Stimulated activated CD8-positive, alpha-beta memory T cell treated with anti-CD3 and anti-CD28 coated beads, Interleukin-12 subunit alpha, Interleukin-12 subunit beta, amount 100 ng/mL, for 24 hours (primary cell): Measurements from ENCODE around the gene SAMD9L.
A peak's percentile ranks its signal among the peaks of the same experiment; 100 is the strongest.
"Not testable (repeated sequence)": the region's sequence is repeated elsewhere in the genome, so short reads cannot be mapped to it uniquely, and the experiment has no call there.

Source experiments
- DNase-seq: peaks from one replicate; pipeline ENCODE4 v3.0.0-alpha.2; 2020; ENCODE audit errors: extremely low read depth

SAMD9L gene

GRCh38 chr7:93146036-93146435 is 2.1 kb downstream of the SAMD9L start:
- no peak for DNase-seq

GRCh38 chr7:93145354-93145753 is 2.8 kb downstream of the SAMD9L start:
- DNase-seq: no peak

- DNase-seq: no peak
These were observed 6.1 kb downstream of the SAMD9L start for GRCh38 chr7:93142127-93142526.

GRCh38 chr7:93140582-93141191 is 7.5 kb downstream of the SAMD9L start:
- no peak for DNase-seq

DNA sequence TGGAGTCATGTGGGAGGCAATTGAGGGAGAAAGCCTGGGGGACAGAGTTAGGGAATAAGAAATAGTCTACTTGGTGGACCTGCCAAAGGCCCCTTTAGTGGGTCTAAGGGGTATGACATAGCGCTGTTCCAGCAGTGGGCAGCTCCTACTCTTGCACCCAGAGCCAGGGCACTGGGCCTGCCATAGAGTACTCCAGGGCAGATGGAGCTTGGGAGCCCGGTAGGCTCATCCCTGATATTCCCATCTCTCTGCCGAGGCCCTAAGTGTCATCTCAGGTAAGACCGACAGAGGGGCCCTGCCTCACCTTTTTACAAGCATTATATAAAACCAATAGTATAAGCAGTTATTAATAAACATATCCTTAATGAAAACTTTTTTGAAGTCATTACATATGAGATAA is 9.6 kb downstream of the SAMD9L start:
- no peak for DNase-seq

GRCh38 chr7:93133005-93133404 is 15.2 kb downstream of the SAMD9L start:
- no peak for DNase-seq

- DNase-seq: no peak
These were observed 16.0 kb downstream of the SAMD9L start for GRCh38 chr7:93132216-93132615.

GRCh38 chr7:93126954-93127353 is 21.2 kb downstream of the SAMD9L start:
- not testable (repeated sequence) for DNase-seq

GRCh38 chr7:93123532-93123931 is 24.7 kb downstream of the SAMD9L start:
- not testable (repeated sequence) for DNase-seq

DNA sequence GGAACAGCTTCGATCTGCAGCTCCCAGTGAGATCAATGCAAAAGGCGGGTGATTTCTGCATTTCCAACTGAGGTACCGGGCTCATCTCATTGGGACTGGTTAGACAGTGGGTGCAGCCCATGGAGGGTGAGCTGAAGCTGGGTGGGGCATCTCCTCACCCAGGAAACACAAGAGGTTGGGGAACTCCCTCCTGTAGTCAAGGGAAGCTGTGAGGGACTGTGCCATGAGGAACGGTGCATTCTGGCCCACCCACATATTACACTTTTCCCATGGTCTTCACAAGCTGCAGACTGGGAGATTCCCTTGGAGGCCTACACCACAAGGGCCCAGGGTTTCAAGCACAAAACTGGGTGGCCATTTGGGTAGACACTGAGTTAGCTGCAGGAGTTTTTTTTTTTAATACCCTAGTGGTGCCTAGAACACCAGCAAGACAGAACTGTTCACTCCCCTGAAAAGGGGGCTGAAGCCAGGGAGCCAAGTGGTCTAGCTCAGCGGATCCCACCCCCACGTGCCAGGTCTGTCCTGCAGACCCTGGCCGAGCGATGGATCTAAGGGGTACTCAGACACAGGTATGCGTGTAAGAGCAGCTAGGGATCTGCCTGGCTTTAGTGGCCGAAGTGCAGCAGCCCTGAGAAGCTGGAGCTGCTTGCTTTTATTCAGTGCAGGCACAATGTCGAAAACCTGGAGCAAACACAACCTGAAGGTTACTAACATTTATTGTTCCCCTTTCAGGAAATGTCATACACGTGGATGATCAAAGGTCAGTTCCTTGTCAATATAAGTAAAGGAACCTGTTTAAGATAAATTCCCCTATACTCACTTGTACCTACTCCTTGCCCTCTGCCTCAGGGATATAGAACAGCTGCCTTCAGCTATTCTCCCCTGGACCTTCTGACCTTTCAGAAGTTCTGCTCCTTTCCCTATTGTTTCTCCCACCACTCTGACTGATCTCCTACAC is 27.3 kb downstream of the SAMD9L start:
- DNase-seq: no peak

DNA sequence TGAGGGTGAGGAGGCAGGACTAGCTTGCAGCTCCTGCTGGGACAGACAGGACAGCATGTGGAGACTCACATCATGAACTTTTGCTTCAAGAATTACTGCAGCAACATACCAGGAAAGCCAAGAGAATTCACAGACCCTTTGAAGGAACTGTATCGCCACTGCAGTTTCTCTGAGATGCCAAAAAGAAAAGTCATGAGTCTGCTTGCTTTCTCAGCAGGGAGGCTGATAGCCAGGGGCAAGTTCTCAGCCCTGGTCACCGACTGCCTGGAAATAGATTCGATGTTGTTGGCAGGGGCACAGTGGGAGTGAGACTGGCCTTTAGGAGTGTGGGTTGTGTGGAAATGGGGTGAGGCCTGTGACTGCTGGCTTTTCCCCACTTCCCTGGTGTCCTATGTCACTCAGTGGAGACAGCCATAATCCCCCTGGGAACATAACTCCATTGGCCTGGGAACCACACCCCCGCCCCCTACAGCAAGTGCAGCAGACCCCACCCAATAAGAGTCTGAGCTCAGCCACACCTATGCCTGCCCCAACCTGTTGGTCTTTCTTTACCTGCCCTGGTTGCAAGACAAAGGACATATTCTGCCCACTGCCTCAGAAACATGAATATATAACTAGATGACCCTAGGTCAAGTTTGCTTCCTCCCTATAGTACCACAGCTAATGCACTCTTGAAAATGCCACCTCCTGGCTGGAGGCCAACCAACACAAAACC is 28.8 kb downstream of the SAMD9L start:
- DNase-seq: no peak

DNA sequence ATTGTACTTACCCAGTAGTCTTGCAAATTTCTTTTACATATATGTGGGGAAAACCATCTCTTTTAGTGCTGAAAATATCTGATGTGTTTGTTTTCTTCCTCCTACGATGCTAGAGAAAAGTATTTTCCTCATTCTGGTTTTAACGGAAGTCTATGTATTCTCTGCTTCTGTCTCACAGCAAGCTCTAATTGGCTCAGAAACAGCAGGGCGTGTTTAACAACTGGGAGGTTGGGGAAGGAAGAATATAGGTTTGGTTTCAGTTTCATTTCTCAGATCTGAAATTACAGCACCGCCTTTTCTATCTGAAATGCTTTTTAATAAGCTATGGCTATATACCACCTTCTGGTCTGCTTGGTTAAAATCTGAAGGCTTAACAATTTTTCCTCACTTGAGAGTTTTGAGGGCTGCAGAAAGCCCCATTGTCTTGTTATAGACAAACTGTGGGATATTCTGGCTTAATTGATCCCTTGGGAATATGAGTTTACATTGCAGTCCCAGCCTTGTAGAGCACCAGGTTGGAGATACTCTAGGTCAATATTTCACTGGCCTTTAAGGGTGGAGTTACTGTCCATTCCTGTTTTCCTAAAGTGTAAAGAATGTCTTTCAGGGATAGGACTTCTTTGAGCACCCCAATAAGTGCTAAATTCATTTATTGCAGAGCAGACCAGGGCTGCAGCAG is 30.2 kb downstream of the SAMD9L start, which contains the start of gene SAMD9:
Gene SAMD9, minus strand, starts transcription at position 128 of the 679 bp plus-strand sequence. CDS start 11,882 bp downstream, outside the sequence.
- peak; percentile 17 for DNase-seq

DNA sequence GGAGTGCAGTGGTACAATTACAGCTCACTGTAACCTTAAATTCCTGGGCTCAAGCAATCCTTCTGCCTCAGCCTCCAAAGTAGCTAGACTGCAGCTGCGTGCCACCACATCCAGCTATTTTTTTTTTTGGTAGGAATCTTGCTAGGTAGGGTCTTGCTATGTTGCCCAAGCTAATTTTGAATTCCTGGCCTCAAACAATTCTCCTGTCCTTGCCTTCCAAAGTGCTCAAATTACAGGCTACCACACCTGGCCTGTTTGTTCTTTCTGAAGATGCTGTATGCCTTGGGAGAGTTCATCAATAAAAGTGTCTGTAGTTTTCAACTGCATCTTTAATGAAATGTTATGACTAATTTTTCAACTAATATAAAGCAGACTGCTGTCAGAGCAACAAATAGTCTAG is 30.9 kb downstream of the SAMD9L start:
- no peak for DNase-seq

GRCh38 chr7:93115796-93116195 is 32.4 kb downstream of the SAMD9L start:
- DNase-seq: no peak

DNA sequence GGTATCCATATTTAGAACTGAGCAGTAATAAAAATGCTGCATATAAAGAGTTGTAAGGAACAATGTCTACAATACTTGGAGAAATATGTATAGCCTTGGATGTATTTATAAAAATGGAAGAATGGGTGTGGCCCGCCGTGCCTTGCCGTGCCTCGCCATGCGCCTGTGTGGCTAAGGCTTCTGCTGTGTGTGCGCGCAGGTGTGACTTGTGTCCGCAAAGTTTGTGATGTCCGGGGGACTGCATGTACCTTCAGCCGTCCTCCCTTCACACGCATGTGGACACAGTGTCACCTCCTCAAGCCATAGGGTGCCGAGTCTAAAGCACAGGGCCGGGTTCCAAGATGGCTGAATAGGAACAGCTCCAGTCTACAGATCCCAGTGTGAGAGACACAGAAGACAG is 40.2 kb downstream of the SAMD9L start:
- DNase-seq: no peak

GRCh38 chr7:93097388-93097787 is 50.8 kb downstream of the SAMD9L start:
- no peak for DNase-seq

DNA sequence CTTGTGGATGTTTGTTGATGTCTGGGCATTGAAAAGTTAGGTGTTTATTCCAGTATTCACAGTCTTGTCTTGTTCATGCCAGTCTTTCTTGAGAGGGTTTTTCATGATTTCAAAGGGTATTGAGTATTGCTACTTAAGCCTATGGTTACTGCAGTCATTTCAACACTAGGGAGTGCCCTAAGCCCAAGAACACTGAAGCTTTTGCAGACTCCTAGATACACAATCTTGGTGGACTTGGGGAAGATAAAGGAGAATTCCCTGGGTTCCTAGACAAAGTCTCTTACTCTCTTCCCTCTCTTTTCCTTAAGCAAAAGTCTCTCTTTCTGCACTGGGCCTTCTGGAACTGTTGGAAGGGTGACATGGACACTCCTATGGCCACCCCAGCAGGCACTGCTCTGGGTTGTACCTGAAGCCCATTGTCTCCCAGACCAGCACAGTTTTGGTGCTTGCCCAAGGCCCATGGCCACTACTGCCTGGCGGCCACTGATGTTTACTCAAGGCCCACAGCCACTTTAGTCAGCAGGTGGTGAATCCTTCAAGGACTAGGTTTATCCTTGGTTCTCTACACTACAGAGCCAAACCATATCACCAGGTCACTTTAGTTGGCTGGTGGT is 55.3 kb downstream of the SAMD9L start:
- no peak for DNase-seq
